NCI-H1105 treated with DMSO at 0.1 percent for 48 hours (cell line): ENCODE data around the gene GABRR1.
"Not testable (repeated sequence)": the region's sequence is repeated elsewhere in the genome, so short reads cannot be mapped to it uniquely, and the experiment has no call there.

Experiments used
- DNase-seq: peaks from one replicate; lab custom pipeline; 2025; lab: John Stamatoyannopoulos, UW

GABRR1 gene

DNA sequence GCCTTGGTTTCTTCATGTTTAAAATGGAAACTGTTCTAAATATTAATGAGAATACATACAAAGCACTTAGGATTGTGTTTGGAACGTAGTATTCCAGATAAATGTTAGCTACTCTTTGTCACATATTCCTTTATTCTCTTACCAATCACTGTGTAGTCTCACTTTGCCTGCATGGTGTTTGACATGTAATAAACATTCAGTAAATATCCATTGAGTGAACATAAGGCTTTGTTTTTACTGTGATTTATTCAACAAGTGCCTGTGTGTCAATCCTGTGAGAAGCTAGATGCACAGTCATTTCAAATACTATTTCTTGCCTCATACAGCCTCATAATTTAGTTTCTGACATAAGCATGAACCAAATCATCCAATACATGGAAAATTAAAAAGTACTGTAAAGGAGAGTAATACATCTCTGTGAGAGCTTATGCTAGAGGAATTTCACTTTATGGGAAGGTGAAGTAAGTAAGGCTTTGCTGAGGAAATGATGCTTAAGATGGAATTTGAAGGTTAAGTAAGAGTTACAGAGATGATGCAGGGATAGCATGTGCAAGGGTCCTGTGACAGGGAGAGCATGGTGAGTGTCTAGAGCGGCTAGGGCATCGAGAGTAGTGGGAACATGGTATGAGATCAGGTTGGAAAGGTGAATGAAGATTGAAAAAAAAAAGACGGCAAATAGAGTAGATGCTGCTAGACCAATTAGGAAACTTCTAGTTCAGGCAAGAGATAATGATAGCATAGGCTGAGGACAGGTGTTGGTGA, 56.6 kb downstream of the GABRR1 start:
- DNase-seq: no peak

- no peak for DNase-seq
Observed at GRCh38 chr6:89154131-89154530, 63.0 kb downstream of the GABRR1 start.

GRCh38 chr6:89148016-89148750, 69.0 kb downstream of the GABRR1 start:
- no peak for DNase-seq

DNA sequence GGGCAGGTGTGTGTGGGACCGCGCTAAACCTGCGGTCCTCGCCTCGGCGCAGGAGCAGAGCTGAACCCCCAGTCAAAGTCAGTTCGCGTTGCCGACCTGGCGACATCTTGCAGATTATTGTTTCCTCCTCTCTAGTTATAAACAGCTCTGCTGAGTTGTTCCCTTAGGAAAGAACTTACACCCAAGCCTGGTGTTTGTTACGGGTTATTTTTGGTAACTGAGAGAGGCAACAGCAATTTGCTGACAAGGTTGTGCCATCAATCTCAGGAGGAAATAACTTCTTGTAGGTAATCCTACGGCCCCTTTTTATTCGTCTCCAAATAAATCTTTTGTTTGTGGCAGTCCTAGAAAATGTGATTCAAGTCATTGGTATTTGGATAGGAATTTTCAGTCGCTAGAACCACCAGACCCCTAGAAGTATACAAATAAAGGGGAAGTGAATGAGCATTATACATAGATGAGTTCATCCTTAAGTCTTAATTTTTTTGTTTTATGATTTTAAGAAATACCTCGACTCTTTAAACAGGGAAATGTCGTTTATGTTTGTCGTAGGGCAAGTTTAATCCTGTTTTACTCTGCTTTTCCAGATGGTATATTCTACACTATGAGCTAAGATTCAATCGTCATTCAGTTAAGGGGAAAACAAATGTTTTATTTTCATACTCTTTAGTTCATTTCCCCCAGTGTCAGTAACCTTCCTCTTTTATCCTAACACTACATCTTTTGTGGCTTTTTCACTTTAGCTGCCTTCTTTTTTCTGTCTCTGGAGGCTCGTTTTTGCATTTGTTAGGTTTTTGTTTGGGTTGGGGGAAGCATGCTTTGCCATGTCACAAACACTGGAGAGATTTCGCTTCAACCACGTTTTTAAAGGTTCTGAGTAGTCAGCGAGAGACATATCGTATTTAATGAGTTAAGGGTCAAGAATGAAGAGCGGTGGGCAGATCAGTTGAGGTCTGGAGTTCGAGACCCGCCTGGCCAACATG, 70.1 kb downstream of the GABRR1 start:
- peak; percentile 53 for DNase-seq

- peak; percentile 77 for DNase-seq
Observed at GRCh38 chr6:89145956-89146717, 71.0 kb downstream of the GABRR1 start, which contains the start of gene PM20D2. Gene PM20D2, plus strand, starts transcription at chr6:89146055. Its CDS starts 90 bp downstream, at chr6:89146145.

- peak; percentile 51 for DNase-seq
Observed at GRCh38 chr6:89145091-89145955, 71.8 kb downstream of the GABRR1 start.

GRCh38 chr6:89144354-89144906, 72.7 kb downstream of the GABRR1 start:
- DNase-seq: no peak

DNA sequence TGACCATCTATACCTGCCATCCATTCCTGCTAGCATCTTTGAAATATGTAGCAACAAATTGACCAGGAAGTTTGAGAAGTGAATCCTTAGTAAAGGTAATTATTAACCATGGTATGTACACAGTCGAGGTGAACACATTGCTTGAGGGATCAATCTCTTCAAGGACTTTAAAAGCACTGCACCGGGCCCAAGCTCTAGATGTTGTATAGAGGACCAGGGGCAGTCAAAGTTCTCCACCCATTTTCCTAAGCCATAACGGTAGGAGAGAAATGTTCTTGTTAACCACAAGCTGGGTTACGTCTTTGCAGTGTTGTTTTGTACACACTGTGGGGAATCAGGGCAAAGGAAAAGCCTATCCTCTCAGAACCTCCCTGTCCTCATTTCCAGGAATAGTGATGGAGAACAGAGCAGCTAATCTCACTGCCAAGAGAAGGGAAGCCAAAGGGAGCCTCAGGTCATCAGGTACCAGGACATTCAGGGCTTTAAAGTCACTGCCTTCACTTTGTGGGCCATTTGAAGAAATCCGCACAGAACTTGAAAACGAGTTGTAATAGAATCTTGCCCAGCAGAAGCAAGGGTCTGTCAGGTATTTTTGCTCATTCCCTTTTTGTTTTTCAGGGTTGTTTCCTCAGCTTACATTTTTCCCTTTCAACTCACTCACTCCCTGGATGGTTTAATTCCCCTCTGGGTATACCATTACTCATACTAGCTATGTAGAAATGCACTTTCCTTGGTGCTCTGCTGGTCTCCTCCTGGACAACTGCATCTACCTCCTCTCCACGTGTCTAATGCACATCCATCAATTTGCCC, 76.6 kb downstream of the GABRR1 start:
- no peak for DNase-seq

DNA sequence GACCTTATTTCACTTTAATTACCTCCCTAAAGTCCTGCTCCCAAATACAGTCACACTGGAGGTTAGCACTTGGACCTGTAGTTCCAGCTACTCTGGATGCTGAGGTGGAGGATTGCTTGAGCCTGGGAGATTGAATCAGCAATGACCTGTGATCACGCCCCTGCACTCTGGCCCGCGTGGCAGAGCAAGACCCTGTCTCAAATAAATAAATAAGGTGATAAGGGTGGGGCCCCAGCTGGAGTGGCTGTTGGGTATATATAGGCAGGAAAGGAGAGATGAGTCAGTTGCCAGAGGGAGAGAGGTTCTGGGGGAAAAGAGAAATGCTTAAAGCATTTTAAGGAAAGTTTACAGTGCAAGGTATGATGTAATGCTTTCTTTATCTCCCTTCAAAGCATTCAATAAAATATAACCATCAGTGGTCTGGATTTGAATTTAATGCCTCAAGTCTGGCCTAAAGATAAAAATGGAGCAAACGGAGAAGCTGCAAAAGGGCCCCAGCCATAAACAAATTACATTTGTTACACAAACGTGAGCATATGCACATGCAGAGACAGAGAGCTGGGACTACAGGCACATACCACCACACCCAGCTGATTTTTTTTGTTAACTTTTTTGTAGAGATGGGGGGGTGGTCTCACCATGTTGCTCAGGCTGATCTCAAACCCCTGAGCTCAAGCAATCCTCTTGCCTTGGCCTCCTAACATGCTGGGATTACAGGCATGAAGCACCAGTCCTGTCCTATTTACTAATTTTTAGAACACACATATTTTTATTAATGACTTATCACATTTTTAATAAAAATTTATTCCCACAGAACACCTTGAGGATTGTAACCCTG, 77.4 kb downstream of the GABRR1 start:
- no peak for DNase-seq

DNA sequence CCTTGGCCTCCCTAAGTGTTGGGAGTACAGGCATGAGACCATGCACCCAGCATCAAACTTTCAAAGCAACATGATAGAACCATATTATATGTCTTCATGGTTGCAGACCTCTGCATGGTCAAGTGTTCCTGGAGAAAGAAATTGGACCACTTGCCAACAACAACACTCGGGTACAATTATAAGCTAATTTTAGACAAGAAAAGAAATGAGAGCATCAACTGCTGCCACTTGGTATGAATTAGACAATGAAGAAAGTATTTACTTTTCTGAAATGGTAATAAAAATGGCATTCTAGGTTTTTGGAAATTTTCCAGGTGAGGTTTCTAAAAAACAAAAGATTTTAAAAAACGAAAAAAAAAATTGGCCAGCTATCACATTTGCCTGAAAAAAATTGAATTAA, 79.0 kb downstream of the GABRR1 start:
- peak; percentile 72 for DNase-seq

DNA sequence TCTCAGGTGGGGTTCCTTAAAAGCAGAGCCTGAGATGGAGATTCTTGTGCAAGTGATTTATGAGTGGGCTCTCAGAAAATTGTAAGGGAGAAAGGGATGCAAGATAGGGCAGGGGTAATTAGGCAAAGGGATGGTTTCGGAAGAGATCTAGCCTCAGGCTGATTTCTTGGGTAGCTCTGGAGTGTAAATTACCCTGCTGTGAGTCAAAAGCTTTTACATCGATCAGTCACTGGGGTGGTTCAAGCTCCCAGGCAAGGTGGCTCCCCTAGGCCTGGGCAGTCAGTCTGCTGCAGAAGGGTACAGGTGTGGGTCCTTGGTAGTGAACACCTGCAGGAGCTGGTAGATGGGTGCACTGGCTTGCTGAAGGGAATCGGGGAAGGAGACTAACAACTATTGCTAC, 82.4 kb downstream of the GABRR1 start:
- no peak for DNase-seq

- DNase-seq: no peak
Observed at GRCh38 chr6:89133981-89134380, 83.2 kb downstream of the GABRR1 start.

DNA sequence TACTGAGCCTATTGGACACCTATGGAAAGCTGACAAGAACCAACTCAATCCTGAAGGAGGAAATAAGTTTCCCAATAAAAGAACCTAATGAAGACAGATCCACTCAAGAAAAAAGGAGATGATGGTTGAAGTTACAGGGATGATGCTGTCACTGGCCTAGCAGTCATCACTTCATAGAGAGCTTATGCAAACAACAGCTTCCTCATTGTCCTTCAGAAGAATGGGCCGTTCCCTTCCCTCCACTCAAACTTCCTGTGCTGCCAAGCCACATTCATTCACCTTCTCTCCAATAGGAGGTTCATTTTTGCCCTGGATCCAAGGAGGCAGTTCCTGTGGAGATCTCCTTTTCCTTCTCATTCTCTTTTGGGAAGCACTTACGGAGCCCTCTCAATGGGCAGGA, 85.1 kb downstream of the GABRR1 start:
- no peak for DNase-seq

DNA sequence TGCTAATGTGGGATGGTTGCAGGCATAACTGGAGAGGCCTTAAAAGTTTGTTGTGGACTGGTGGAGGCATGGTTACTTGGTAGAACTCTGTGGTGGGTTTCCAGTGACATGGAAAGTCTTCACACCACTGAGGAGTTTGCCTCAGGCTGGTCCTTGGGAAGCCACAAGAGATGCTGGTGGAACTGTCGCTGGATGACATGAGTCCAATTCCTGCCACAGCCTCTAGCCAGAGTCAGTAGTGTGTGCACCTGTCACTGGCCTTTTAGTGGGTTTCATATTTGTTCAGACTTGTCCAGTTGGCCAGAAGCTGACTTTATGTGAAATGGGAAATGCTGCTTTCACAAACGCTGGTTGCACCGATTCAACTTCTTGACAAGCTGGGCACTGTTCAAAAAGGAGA, 85.6 kb downstream of the GABRR1 start:
- DNase-seq: no peak

GRCh38 chr6:89128256-89128671, 88.9 kb downstream of the GABRR1 start:
- not testable (repeated sequence) for DNase-seq
